ENCODE measurements around the gene SORCS2.

GRCh38 chr4:7408166-7408565, 215.8 kb downstream of the SORCS2 start:
- TF ChIP-seq POLR2A (IDR thresholded peaks at IDR 0.05) = no peak
- TF ChIP-seq EP300 (IDR thresholded peaks at IDR 0.05) = no peak
- TF ChIP-seq CTCF (IDR thresholded peaks at IDR 0.05) = no peak
- no peak for TF ChIP-seq POLR2AphosphoS5 (IDR thresholded peaks at IDR 0.05)
